HG02840 (cell line): ENCODE measurements around the gene TMEM266.

Experiments used
- ATAC-seq: cut with Tn5 transposase; IDR thresholded peaks from one replicate; pipeline ENCODE4 v1.9.1; 2021; ENCODE audit warnings: mild to moderate bottlenecking, moderate library complexity, moderate number of reproducible peaks; ENCODE audit not compliant: unreplicated experiment, low FRiP score

Gene TMEM266

DNA sequence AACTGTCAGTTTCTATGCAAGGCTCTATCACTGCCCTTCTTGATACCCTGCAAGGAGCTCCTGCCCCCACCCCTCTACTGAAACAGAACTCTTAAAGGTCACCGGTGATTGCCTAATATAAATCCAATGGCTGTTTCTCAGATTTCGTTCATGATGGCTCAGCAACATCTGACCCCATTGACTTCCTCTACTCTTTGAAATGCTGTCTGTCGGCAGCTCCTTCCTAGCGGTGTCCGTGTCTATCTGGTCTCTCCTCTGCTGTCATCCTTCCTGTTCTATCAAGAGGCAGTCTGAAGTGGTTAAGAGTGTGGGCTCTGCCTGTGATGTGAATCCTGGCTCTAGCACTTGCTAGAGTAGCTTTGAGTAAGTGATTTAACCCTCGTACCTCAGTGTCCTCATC, 5.5 kb downstream of the TMEM266 start:
- no peak for ATAC-seq

DNA sequence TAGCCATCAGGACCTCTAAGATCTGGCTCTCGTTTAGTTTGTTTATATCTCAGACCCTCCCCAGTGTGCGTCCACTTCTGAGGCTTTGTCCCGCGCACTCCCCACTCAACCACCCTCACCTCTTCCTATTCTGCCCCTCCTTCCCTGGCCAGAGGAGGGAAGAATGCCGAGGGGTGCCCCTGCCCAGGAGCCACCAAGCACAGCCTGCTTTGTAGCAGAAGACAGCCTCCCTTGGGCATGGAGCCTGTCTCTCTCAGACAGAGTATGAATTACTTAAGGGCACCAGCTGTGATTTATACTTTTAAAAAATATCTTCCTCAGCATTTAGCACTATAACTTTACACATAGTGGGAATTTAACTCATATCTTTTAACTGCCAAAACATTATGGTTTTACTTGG, 6.0 kb downstream of the TMEM266 start:
- ATAC-seq: no peak

DNA sequence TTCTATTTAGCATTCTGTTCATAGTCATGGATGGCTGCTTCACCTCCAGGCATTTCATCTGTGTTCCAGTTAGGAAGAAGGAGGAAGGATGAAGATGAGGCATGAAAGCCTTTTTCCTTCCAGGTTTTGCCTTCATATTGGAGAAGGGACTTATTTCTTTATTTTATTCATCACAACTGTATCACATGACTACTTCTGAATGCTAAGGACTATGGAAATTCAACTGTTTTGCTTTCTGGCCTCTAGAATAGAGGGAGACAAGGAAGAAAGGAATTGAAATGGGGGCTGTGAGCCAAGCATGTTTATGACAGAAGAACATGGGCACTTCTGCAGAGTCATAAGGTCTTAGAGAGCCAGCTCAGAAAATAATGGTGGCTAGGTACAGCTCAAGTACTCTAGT, 10.4 kb downstream of the TMEM266 start:
- ATAC-seq: no peak

DNA sequence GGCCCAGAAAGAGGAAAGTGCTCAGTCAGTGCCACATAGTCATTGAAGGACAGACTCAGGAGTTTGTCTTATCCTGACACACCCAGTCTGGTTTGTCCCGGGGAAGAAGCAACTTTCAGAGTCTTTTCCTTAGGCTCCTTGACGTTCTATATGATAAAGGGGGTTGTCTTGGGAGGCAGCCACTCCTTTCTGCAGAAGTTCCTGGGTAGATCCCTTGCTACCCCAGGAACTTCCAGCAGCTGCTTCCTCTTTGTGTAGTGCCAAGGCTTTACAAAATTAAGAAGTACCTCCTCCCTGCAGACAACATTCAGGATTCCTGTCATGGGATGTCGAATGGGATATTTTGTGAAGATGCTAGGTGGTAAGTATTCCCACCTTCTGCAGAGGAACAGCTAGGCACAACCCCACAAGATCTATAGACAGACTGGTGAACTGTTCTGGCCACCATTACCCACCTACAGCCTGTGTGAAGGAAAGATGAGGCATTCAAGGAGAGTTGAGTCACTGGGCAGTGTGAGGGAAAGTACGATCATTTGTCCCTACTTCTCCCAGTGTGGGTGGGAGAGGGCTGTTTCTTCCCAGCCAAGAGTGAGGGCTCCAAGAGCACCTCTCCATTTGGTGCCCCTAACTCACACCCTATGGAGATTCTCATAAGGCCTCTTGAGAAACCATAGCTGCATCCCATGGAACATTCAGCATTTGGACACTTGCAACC, 11.3 kb downstream of the TMEM266 start:
- ATAC-seq: no peak

DNA sequence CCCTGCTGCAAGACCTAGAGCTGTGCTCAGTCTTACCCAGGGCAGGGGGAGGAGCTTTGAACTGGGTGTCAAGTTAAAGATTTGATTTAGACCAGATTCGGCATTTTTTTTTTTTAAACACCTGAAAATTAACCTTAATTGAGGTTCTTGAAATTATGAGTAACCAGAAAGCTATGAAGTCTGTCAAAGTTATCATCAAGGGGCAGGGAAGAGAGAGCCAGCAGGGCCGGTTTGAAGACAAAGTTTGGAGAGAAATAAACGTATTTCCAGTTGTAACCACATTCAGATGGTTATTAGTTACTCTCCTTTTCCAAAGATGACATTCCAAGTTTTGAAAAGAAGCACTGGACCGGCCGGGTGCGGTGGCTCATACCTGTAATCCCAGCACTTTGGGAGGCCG, 12.0 kb downstream of the TMEM266 start:
- no peak for ATAC-seq

DNA sequence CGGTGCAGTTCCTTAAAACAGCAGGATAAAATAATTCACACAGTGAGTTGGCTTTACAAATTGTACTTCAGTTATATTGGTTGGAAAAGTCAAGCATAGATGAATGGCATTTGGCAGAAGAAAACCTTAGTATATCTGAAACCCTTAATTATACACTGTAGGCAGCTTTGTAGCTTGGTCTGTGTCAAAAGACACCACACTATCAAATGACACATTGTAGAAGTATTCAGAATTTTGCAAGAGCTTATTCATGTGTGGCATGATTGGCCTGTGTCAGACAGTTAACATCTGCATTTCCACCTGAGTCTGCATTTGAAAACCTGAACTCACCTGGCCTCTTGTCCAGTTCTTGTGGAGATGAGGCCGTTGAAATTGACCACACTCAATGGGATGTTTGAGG, 13.8 kb downstream of the TMEM266 start:
- ATAC-seq: no peak

GRCh38 chr15:76075046-76075445, 15.3 kb downstream of the TMEM266 start:
- no peak for ATAC-seq

GRCh38 chr15:76078285-76078877, 18.6 kb downstream of the TMEM266 start:
- no peak for ATAC-seq

DNA sequence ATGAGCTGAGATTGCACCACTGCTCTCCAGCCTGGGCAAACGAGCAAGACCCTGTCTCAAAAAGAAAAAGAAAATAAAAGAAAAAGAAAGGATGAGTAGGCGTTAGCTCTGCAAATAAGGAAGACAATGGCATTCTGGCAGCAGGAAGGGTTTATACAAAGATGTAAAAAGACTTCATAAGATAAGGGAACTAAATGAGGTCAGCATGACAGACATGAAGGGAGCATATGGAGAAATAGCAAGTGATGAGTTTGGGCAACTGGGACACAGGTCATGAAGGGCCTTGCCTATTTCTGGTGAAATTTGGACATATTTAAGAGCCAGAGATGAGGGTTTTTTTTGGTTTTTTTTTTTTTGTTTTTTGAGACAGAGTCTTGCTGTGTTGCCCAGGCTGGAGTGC, 24.5 kb downstream of the TMEM266 start:
- ATAC-seq: no peak

- ATAC-seq: no peak
Observed at GRCh38 chr15:76098685-76099084, 38.9 kb downstream of the TMEM266 start.

GRCh38 chr15:76099388-76099787, 39.6 kb downstream of the TMEM266 start:
- no peak for ATAC-seq

- no peak for ATAC-seq
Observed at GRCh38 chr15:76100361-76100760, 40.6 kb downstream of the TMEM266 start.

GRCh38 chr15:76101655-76102054, 41.9 kb downstream of the TMEM266 start:
- ATAC-seq: no peak

DNA sequence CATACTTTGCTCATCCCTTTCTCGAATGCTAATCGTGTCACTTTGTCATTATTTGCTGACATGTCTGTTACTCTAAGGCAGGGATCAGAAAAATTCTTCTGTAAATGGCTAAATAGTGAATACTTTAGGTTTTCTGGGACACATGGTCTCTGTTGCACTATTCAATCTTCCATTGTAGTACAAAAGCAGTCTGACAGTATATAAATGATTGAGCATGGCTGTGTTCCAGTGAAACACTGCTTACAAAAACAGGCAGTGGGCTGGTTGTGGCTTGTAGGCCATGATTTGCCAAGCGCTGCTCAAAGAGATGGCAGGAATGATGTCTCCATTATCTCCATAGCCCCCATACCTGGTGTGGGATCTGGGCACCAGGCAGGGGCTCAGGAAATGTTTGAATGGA, 45.6 kb downstream of the TMEM266 start:
- ATAC-seq: no peak

GRCh38 chr15:76105911-76106310, 46.1 kb downstream of the TMEM266 start:
- no peak for ATAC-seq

DNA sequence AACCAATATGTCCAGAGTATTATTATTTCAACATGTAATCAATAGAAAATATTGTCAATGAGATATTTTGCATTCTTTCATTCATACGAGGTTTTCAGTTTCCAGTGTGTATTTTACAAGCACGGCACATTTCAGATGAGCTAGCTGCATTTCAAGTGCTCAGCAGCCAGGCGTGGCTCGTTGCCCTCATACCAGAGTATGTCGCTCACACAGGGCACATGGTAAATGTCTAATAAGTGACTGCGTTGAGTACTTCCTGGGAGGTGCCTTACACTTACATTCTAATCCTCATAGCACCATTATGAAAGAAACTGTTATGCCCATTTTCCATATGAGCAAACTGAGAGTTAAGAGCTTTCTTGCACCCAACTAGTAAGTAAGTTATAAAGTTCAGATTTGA, 47.4 kb downstream of the TMEM266 start:
- ATAC-seq: no peak

DNA sequence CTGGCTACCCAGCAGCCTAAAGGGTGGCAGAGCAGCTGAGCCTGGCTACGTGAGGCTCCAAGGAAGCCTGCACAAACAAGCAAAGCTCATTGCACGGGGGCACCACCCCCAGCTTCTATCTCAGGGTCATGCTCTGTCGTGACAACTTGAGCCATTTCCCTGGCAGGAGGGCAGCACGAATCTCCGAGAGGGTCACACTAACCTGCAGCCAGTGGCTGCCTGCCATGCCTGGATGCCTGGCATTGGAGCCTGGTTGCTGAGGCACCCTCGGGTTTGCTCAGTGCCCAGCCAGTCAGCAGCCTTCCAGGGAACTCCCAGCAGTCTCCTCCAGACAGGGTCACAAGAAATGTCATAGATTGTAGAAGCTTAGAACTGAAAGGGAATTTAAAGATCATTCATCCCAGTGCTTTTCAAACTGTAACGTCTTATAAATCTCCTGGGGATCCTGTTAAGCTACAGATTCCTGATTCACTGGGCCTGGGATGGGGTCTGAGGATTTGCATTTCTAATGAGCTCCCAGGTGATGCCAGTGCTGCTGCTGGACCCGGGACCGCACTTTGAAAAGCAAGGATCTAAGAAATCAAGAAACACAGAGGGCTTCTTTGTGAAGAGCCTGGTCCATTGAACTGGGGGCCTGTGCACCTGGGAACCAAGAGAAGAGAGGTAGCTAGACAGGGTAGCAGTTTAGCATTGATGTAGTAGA, 48.4 kb downstream of the TMEM266 start:
- no peak for ATAC-seq

DNA sequence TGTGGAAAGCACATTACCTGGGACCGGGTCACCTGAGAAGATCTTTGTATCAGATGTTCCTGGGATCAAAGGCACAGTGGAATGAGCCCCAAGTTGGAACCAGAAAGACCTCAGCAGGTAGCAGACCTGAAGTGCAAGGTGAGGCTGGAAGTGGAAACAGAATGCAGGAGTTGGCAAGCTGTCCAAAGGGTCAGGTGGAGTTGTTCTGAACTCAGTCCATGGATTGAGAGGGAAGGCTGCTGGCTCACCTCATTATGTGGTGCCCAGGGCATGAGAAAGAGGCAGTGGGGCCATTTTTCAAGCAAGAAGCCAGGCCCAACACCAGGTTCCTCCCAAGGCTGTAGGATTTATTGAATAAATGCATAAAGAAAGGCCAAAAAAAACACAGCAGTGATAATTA, 49.3 kb downstream of the TMEM266 start:
- no peak for ATAC-seq

DNA sequence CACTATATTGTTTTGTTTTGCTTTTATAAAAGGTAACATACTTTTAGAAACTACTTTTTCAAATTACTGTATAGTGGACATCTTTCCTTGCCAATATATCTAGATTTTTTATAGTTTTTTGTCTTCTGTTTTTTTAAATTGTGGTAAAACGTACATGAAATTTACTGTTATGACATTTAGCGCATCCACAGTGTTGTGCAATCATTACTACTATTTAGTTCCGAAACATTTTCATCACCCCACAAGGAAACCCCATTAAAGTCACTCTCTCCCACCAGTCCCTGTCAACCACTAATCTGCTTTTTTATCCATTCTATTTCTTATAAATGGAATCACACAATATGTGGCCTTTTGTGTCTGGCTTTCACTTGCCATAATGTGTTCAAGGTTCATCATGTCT, 54.8 kb downstream of the TMEM266 start:
- no peak for ATAC-seq

- no peak for ATAC-seq
Observed at GRCh38 chr15:76116138-76116885, 56.5 kb downstream of the TMEM266 start.

DNA sequence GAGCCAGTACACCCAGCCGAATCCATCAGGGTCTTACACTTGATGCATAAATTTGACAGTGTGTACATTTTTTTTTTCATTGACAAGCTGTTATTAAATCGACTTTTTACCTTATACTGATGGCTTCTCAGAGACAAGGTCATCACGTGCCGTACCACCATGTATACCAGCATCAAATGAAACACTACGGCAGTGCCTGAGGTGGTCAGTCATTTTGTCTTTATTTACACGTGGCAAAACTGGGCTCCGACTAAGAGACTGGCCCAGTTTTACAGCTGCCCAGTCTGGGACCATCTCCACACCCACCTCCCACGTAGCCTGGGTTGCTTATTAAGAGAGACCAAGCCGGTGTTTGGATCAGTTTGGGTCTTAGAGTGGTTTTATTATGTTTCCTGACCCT, 57.4 kb downstream of the TMEM266 start:
- no peak for ATAC-seq
